Pancreas (tissue), 10 donors: ENCODE measurements around the gene TNFRSF12A. TPM values are rescaled to one million over a fixed set of nuclear protein-coding genes. Genes with fewer than 3 reads are reported as not detected.
A peak's percentile ranks its signal among the peaks of the same experiment; 100 is the strongest.

Source experiments
- ATAC-seq, 4 donors: fragments of 200-7000 bp; cut with Tn5 transposase; one replicate each; pipeline versions ENCODE4 v1.8.0 to v1.9.1; 2020; ENCODE audit warnings: mild to moderate bottlenecking in 4 of 4, moderate library complexity in 4 of 4
- DNase-seq, 6 donors: peaks; one replicate each; pipeline ENCODE4 v3.0.0-alpha.2; 2020
- FAIRE-seq: peaks from 2 replicates; lab custom pipeline; 2012; peaks lifted over from hg19 to GRCh38; lab: Jason Lieb, UNC
- H3K27ac ChIP-seq, 4 donors: fragments of 200-600 bp; sonication (generic); 1 replicate in 3 of 4; 2 replicates in 1 of 4; pipeline versions ENCODE4 v1.5.0 to v1.8.0; 2020
- H3K27me3 ChIP-seq, 4 donors: fragments of 200-600 bp; one replicate each; pipeline ENCODE4 v1.8.0; 2021
- H3K36me3 ChIP-seq, 3 donors: fragments of 200-600 bp; sonication (generic) in 1 of 3; one replicate each; pipeline versions ENCODE4 v1.5.0 to v1.8.0; 2020 to 2021
- H3K4me1 ChIP-seq, 3 donors: fragments of 200-600 bp; one replicate each; pipeline ENCODE4 v1.8.0; 2021
- H3K4me3 ChIP-seq, 4 donors: fragments of 200-600 bp; sonication (generic) in 2 of 4; one replicate each; pipeline versions ENCODE4 v1.5.0 to v1.8.0; 2020 to 2021
- H3K9me3 ChIP-seq, 4 donors: fragments of 200-600 bp; one replicate each; pipeline ENCODE4 v1.8.0; 2021
- CTCF ChIP-seq, 4 donors: fragments of 200-600 bp; sonication (generic) in 3 of 4; IDR thresholded peaks; one replicate each; pipeline versions ENCODE4 v1.5.0 to v1.8.0; 2021; ENCODE audit warnings: antibody characterized with exemption in 4 of 4
- WGBS, 2 donors: extraction: QIAGEN DNeasy Blood & Tissue Kit; methylation state at CpG; one replicate each; pipeline ENCODE4 v1.1.7; 2013; 5-methylcytosine and 5-hydroxymethylcytosine counted together
- intact Hi-C, 3 donors: fragments of 100-400 bp; cut with DNase I; formaldehyde crosslinking; loops; one replicate each; pipeline versions ENCODE4 v1.11.1 to v1.14.2; 2022
- polyA plus RNA-seq, 2 donors: library from polyadenylated mRNA; stranded (reverse); fragments of 200-250 nt; gene quantifications; one replicate each; pipeline ENCODE4 v1.2.3, GENCODE V29; 2013
- total RNA-seq, 6 donors: library from RNA; stranded (reverse); fragmentation: NEBNext Ultra II Directional in 4 of 6; extraction: Animal tissue kit (Norgen Biotek cat#: 25700) in 4 of 6; gene quantifications; one replicate each; pipeline versions ENCODE4 v1.2.1 to v1.2.4, GENCODE V29; 2021 to 2023
- donor health status: healthy with polysubstance abuse.
- donor health status: DM: no; HTN: no; CAD: no; lungs with moderate emphysema.
- donor health status: DM: no; HTN: no; CAD: no.
- donor health status: control.
- donor health status: control.
- donor health status: Bipolar disorder and iron deficiency.
- donor health status: DM: yes; HTN: yes; CAD: no.
- donor health status: DM: no; HTN: no; CAD: no.
- donor health status: DM: no; HTN: no; CAD: no.
- donor health status: DM: yes; HTN: yes; CAD: no.

TNFRSF12A gene
- total and polyA plus RNA-seq, 8 donors = 26.8 to 185 (median 77.4) TPM

GRCh38 chr16:3003582-3004270, 16.4 kb upstream of the TNFRSF12A start:
- Histone ChIP-seq H3K27ac (no peak overlapping the region), H3K27me3 (no peaks in the 10 kb centered on the region), H3K36me3 (no peaks in the 10 kb centered on the region), H3K4me1 (peaks cover 23 to 32% (median 31%) of the 10 kb centered on the region in 3 donors), H3K9me3 (no peaks in the 10 kb centered on the region), H3K4me3 (peak overlapping the region in 2 of 4 donors; percentile 13 to 51)
- ATAC-seq = peak; percentile 80 to 94 (median 84)
- peak; percentile 97 to 99 (median 99) for DNase-seq
- 6 to 8% methylated on average over 47 to 58 of the region's 58 CpGs for WGBS, 2 donors
- FAIRE-seq = peak; percentile 82
- intact Hi-C loops = no loop called here
- peak in 1 of 4 donors; percentile 41 for TF ChIP-seq CTCF (IDR thresholded peaks at IDR 0.05)

- intact Hi-C loops = no loop called here
- Histone ChIP-seq H3K9me3 (no peaks in the 10 kb centered on the region), H3K27ac (no peak overlapping the region), H3K27me3 (no peaks in the 10 kb centered on the region), H3K36me3 (no peaks in the 10 kb centered on the region), H3K4me1 (peaks cover 27 to 38% (median 31%) of the 10 kb centered on the region in 3 donors), H3K4me3 (peak overlapping the region in 1 of 4 donors; percentile 51)
- 0 to 1% methylated on average over 20 to 65 of the region's 67 CpGs for WGBS, 2 donors
- TF ChIP-seq CTCF (IDR thresholded peaks at IDR 0.05) = no peak
- no peak for FAIRE-seq
- DNase-seq = peak in 2 of 6 donors; percentile 72
- no peak for ATAC-seq
These were observed 15.8 kb upstream of the TNFRSF12A start for GRCh38 chr16:3004319-3004718.

GRCh38 chr16:3004781-3005284, 15.3 kb upstream of the TNFRSF12A start:
- Histone ChIP-seq H3K27ac (peak overlapping the region; percentile 53 to 93 (median 79)), H3K4me3 (peak overlapping the region; percentile 11 to 51 (median 31)), H3K4me1 (peaks cover 31 to 43% (median 32%) of the 10 kb centered on the region in 3 donors), H3K27me3 (no peaks in the 10 kb centered on the region), H3K9me3 (no peaks in the 10 kb centered on the region), H3K36me3 (no peaks in the 10 kb centered on the region)
- DNase-seq = peak in 5 of 6 donors; percentile 74 to 89 (median 79)
- 3% methylated on average over 25 of the region's 25 CpGs for WGBS, 2 donors
- ATAC-seq = peak in 2 of 4 donors; percentile 11 to 13
- no peak for TF ChIP-seq CTCF (IDR thresholded peaks at IDR 0.05)
- intact Hi-C loops = no loop called here
- FAIRE-seq = no peak

GRCh38 chr16:3007059-3007956, 12.9 kb upstream of the TNFRSF12A start:
- peak in 5 of 6 donors; percentile 64 to 78 (median 68) for DNase-seq
- 15 to 17% methylated on average over 13 of the region's 13 CpGs for WGBS, 2 donors
- no peak for TF ChIP-seq CTCF (IDR thresholded peaks at IDR 0.05)
- Histone ChIP-seq H3K27me3 (no peaks in the 10 kb centered on the region), H3K4me3 (peak overlapping the region in 2 of 4 donors; percentile 45 to 51), H3K4me1 (peaks cover 41 to 56% (median 43%) of the 10 kb centered on the region in 3 donors), H3K9me3 (no peaks in the 10 kb centered on the region), H3K36me3 (no peaks in the 10 kb centered on the region), H3K27ac (peak overlapping the region; percentile 53 to 93 (median 79))
- intact Hi-C loops = no loop called here
- no peak for FAIRE-seq
- ATAC-seq = peak; percentile 15 to 46 (median 33)
